Caco-2 (cell line): ENCODE results near the gene MPND. TPM values are rescaled to one million over a fixed set of nuclear protein-coding genes. Genes with fewer than 3 reads are reported as not detected.

ENCODE experiments used
- BruUV-seq: library from RNA; stranded (reverse); fragments of 400-500 nt; replicated peaks from 2 replicates; lab custom pipeline; 2021; lab: Mats Ljungman, UMichigan
- CTCF ChIA-PET: fragments of 300-600 bp; sonication (Branson Sonifier 250); formaldehyde crosslinking; loops from one replicate; lab custom pipeline; 2022; ENCODE audit warnings: antibody characterized with exemption; lab: Charles Lee
- POLR2A ChIA-PET: fragments of 300-600 bp; sonication (Branson Sonifier 250); formaldehyde crosslinking; loops from one replicate; lab custom pipeline; 2022; ENCODE audit warnings: antibody characterized with exemption; lab: Charles Lee
- DNase-seq, 2 experiments: peaks; one replicate each; pipeline versions ENCODE4 v3.0.0 to v3.0.0-alpha.2; 2020 to 2022
- H3K27me3 ChIP-seq: replicated peaks from 2 replicates; pipeline ENCODE4 v1.6.0; 2011; ENCODE audit warnings: low read length; ENCODE audit not compliant: control insufficient read depth, insufficient read depth
- H3K36me3 ChIP-seq: 2 replicates; pipeline ENCODE4 v1.5.1; 2011; ENCODE audit warnings: low read length; ENCODE audit not compliant: control insufficient read depth, insufficient read depth
- H3K4me1 ChIP-seq: fragments of 250-450 bp; sonication (Bioruptor Pico); 2 replicates; pipeline ENCODE4 v1.5.1; 2020; ENCODE audit warnings: mild to moderate bottlenecking
- H3K4me3 ChIP-seq: 2 replicates; pipeline ENCODE4 v1.5.1; 2011; ENCODE audit warnings: low read depth, mild to moderate bottlenecking, control low read depth, low read length
- H3K9me3 ChIP-seq: fragments of 250-450 bp; sonication (Bioruptor Pico); 2 replicates; pipeline ENCODE4 v1.5.1; 2020; ENCODE audit warnings: mild to moderate bottlenecking, moderate library complexity
- H3K27ac Mint-ChIP-seq: one replicate; pipeline ENCODE4 v1.8.0; 2022; ENCODE audit warnings: mixed read lengths; ENCODE audit not compliant: unreplicated experiment
- H3K27me3 Mint-ChIP-seq: one replicate; pipeline ENCODE4 v1.8.0; 2022; ENCODE audit warnings: mixed read lengths; ENCODE audit not compliant: insufficient read depth, unreplicated experiment
- H3K36me3 Mint-ChIP-seq: one replicate; pipeline ENCODE4 v1.8.0; 2022; ENCODE audit warnings: mild to moderate bottlenecking, mixed read lengths; ENCODE audit not compliant: insufficient read depth, unreplicated experiment
- H3K4me1 Mint-ChIP-seq: one replicate; pipeline ENCODE4 v1.8.0; 2022; ENCODE audit warnings: low read depth, mixed read lengths; ENCODE audit not compliant: unreplicated experiment
- H3K4me3 Mint-ChIP-seq: one replicate; pipeline ENCODE4 v1.8.0; 2022; ENCODE audit warnings: mild to moderate bottlenecking, moderate library complexity, mixed read lengths; ENCODE audit not compliant: unreplicated experiment
- H3K9me3 Mint-ChIP-seq: one replicate; pipeline ENCODE4 v1.8.0; 2022; ENCODE audit warnings: mixed read lengths; ENCODE audit not compliant: unreplicated experiment
- intact Hi-C: fragments of 100-400 bp; cut with micrococcal nuclease; formaldehyde crosslinking; loops from one replicate; pipeline ENCODE4 v1.10.0; 2022; ENCODE audit not compliant: unreplicated experiment
- total RNA-seq: library from RNA; stranded (reverse); gene quantifications from 2 replicates; pipeline ENCODE4 v1.2.3, GENCODE V29; 2022
- TF ChIP-seq, protein P1 (sequence below), 2 experiments: fragments of 200-600 bp in 1 of 2; IDR thresholded peaks; 1 replicate in 1 of 2; 2 replicates in 1 of 2; pipeline versions ENCODE4 v1.5.1 to v1.8.0; 2011 to 2022; ENCODE audit warnings: antibody characterized with exemption in 1 of 2, control low read depth in 1 of 2, inconsistent platforms in 1 of 2, low read depth in 1 of 2, low read length in 1 of 2, mild to moderate bottlenecking in 1 of 2, moderate library complexity in 1 of 2; ENCODE audit not compliant: insufficient read depth in 1 of 2, severe bottlenecking in 1 of 2, unreplicated experiment in 1 of 2

Gene MPND
- total RNA-seq, 1 experiment from 2014 or later: 35.7 TPM

DNA sequence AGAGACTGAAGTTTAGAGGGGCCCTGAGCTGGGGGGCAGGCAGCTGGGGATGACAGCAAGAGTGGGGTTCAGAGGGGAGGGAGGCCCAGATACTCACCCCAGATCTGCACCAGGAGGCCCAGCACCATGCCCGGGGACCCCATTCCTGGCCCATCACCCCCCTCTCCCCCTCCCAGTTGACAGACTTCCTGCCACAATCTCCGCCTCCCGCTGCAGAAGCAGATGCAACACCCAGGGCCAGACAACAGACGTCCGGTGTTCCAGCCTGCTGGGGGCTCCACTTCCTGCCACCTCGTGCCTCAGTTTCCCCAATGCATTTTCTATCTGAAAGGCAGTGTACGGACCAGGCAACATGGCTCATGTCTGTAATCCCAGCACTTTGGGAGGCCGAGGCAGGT lies 41.1 kb upstream of the MPND start, which contains the start of gene TMIGD2:
TSS of gene TMIGD2 (minus strand) at position 147 of the 398 bp plus-strand sequence. CDS start at position 143, 4 bp downstream.
- peak within 1 kb of the TSS; percentile 8 for H3K27ac Mint-ChIP-seq
- no peaks in the 10 kb centered on the region for H3K4me1 ChIP-seq

DNA sequence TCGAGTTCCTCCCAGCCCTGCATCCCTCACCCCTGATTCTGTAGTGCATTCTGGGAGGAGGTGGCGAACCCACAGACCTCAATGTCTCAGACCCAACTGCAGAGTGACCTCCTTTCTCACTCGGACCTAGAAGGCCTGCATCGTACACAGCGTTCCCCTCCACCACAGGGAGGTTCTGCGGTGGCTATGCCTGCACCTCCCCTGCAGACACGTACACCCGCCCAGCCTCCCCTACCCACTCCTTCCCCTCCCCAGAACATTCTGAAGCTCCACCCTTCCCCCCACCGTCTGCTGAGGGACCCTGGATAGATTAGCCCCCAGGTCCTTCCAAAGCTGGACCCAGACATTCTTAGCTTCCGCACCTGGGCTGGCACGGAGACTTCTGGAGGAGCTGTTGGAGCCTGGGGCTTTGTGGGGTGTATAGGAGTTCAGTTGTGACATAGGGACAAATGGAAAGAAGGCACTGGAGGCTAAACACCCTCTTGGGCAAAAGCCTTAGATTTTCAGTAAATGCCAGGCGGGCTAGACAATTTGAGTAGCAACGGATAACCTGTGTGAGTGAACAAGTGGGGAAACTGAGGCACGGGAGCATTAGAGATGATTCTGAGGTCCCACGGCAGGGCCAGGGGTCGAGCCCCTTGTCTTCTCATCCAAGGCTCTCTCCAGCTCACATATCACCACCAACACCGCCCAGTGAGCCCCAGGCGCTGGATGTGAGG lies 39.4 kb upstream of the MPND start:
- ChIA-PET POLR2A (no interaction called here), CTCF (interaction anchor here (0.7 kb wide), 1 partner anchor 42 kb away, joined by 3 read pairs; no protein-coding TSS in a partner anchor)
- H3K9me3 Mint-ChIP-seq: no peaks in the 10 kb centered on the region
- H3K4me3 ChIP-seq: peak overlapping the region; percentile 39
- H3K4me1 Mint-ChIP-seq: peaks cover 10% of the 10 kb centered on the region
- no peaks in the 10 kb centered on the region for H3K36me3 ChIP-seq
- no peaks in the 10 kb centered on the region for H3K36me3 Mint-ChIP-seq
- peak overlapping the region; percentile 61 for H3K4me3 Mint-ChIP-seq
- no TSS peak for BruUV-seq
- intact Hi-C loops: no loop called here
- H3K27ac Mint-ChIP-seq: no peak overlapping the region
- H3K4me1 ChIP-seq: no peaks in the 10 kb centered on the region
- TF ChIP-seq, protein P1, sequence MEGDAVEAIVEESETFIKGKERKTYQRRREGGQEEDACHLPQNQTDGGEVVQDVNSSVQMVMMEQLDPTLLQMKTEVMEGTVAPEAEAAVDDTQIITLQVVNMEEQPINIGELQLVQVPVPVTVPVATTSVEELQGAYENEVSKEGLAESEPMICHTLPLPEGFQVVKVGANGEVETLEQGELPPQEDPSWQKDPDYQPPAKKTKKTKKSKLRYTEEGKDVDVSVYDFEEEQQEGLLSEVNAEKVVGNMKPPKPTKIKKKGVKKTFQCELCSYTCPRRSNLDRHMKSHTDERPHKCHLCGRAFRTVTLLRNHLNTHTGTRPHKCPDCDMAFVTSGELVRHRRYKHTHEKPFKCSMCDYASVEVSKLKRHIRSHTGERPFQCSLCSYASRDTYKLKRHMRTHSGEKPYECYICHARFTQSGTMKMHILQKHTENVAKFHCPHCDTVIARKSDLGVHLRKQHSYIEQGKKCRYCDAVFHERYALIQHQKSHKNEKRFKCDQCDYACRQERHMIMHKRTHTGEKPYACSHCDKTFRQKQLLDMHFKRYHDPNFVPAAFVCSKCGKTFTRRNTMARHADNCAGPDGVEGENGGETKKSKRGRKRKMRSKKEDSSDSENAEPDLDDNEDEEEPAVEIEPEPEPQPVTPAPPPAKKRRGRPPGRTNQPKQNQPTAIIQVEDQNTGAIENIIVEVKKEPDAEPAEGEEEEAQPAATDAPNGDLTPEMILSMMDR (IDR thresholded peaks at IDR 0.05; ENCODE audit: insufficient read depth in 1 of 2, low read depth in 1 of 2, low read length in 1 of 2, severe bottlenecking in 1 of 2, unreplicated experiment in 1 of 2): no peak
- no peaks in the 10 kb centered on the region for H3K27me3 ChIP-seq
- DNase-seq: no peak
- no peaks in the 10 kb centered on the region for H3K27me3 Mint-ChIP-seq
- no peaks in the 10 kb centered on the region for H3K9me3 ChIP-seq

More for the DNA sequence above, 41.1 kb upstream of the MPND start, which contains the start of gene TMIGD2:
- intact Hi-C loops: no loop called here
- TF ChIP-seq, protein P1 (IDR thresholded peaks at IDR 0.05; ENCODE audit: insufficient read depth in 1 of 2, low read depth in 1 of 2, low read length in 1 of 2, severe bottlenecking in 1 of 2, unreplicated experiment in 1 of 2): no peak
- ChIA-PET POLR2A (no interaction called here), CTCF (interaction anchor here (0.6 kb wide), 1 partner anchor 94 kb away, joined by 5 read pairs; no protein-coding TSS in a partner anchor)
- H3K9me3 ChIP-seq: no peaks in the 10 kb centered on the region
- no peaks in the 10 kb centered on the region for H3K27me3 ChIP-seq
- DNase-seq: no peak
- H3K27me3 Mint-ChIP-seq: no peaks in the 10 kb centered on the region
- no peaks in the 10 kb centered on the region for H3K36me3 ChIP-seq
- BruUV-seq: no TSS peak
- H3K4me3 ChIP-seq: no peak within 1 kb of the TSS
- peaks cover 10% of the 10 kb centered on the region for H3K4me1 Mint-ChIP-seq
- H3K36me3 Mint-ChIP-seq: no peaks in the 10 kb centered on the region
- H3K4me3 Mint-ChIP-seq: no peak within 1 kb of the TSS
- H3K9me3 Mint-ChIP-seq: no peaks in the 10 kb centered on the region

DNA sequence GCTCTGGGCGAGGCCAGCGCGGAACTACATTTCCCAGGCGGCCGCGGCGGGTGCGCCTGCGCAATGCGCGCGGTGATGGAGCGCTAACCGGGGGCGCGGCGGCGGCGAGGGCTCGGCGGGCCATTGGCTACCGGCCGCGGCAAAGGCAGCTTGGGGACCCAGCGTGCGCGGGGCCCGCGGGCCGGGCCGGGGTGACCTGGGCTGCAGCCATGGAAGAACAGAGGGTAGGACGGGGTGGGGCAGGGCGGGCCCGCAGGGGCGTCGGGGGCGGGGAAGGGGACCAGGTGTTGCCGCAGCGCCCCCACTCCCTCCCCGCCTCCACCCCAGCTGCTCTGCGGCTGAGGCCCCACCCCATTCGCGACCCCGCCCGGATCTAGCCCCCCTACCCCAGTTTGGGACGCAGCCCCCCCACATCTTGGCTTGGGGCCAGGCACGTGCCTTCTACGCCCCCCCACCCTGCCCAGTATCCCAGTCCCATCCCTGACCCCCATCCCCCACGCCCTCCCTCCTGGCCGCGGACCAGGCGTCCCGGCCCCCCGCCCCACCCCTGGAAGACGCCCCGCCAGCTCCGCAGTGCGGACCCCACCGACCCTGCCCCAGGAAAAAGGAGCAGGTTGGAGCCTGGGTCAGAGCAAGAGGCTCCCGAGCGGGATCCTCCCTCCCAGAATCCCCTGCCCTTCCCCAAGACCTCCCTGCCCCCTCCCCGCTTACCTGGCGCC lies 38.7 kb upstream of the MPND start, which contains the start of gene FSD1:
TSS of gene FSD1 (plus strand) at position 61 of the 719 bp plus-strand sequence. CDS start at position 210, 149 bp downstream.
- Mint-ChIP-seq H3K27ac (no peak within 1 kb of the TSS), H3K9me3 (no peaks in the 10 kb centered on the region), H3K27me3 (no peaks in the 10 kb centered on the region), H3K4me3 (peak within 1 kb of the TSS; percentile 62), H3K36me3 (no peaks in the 10 kb centered on the region), H3K4me1 (peaks cover 10% of the 10 kb centered on the region)
- ChIA-PET POLR2A (no interaction called here), CTCF (interaction anchor here (0.6 to 0.7 kb wide), 3 partner anchors 38 to 332 kb away, joined by 3 to 5 read pairs (median 3); partner anchors contain the start of gene MPND)
- H3K4me3 ChIP-seq: peak within 1 kb of the TSS; percentile 39
- intact Hi-C loops: no loop called here
- BruUV-seq: no TSS peak
- no peaks in the 10 kb centered on the region for H3K27me3 ChIP-seq
- TF ChIP-seq, protein P1 (IDR thresholded peaks at IDR 0.05; ENCODE audit: insufficient read depth in 1 of 2, low read depth in 1 of 2, low read length in 1 of 2, severe bottlenecking in 1 of 2, unreplicated experiment in 1 of 2): no peak
- DNase-seq: peak; percentile 73 to 82
- no peaks in the 10 kb centered on the region for H3K36me3 ChIP-seq
- no peaks in the 10 kb centered on the region for H3K4me1 ChIP-seq
- no peaks in the 10 kb centered on the region for H3K9me3 ChIP-seq
